Epidermal melanocyte (primary cell): ENCODE results near the gene TSEN34.

ENCODE experiments used
- DNase-seq: peaks from one replicate; pipeline ENCODE4 v3.0.0; 2011; ENCODE audit warnings: low spot score; ENCODE audit not compliant: insufficient read length

TSEN34 gene

DNA sequence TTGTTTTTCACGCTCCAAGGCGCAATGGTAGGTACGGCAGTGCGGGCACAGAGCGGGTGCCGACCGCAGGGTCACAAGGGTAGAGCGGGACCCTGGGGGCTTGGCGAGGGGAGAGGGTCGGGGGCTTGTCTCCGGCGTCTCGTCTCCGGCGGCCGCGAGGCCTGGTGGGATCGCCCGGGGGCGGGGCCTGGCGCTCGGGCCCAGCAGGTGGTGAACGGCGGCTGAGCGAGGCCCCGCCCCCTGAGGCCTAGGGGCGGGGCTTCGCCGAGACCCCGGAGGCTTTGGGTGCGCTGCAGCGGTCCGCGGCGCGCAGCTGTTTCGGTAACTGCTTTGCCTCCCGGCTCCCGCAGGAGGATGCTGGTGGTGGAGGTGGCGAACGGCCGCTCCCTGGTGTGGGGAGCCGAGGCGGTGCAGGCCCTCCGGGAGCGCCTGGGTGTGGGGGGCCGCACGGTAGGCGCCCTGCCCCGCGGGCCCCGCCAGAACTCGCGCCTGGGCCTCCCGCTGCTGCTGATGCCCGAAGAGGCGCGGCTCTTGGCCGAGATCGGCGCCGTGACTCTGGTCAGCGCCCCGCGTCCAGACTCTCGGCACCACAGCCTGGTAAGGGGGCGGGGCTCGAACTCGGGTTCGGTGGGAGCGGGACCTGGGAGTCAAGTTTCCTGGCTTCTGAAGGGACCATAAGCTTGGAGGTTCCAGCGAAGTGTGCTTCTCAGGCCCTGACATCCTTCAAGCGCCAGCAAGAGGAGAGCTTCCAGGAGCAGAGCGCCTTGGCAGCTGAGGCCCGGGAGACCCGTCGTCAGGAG is at the start of gene TSEN34:
Gene TSEN34, plus strand, starts transcription at position 298 of the 800 bp plus-strand sequence. Its CDS starts 57 bp downstream, at position 355.
- DNase-seq: no peak

DNA sequence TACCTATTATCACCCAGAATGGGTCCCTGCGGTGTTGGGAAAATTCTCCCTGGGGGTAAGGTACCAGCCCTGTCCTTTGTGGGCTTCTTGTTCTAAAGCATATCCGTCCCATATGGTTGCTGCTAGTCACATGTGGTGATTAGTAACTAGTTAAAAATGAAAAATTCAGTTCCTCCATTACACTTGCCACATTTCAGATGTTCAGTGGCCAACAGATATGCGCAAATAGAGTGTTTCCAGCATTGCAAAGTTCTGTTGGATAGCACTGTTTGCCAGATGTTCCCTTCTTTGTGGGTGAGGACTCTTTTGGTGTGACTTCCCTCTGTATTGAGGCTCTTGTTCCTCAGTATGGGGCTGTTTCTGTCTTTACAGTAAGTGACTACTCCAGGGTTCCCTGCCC is 49.8 kb upstream of the TSEN34 start:
- DNase-seq: peak; percentile 41

DNA sequence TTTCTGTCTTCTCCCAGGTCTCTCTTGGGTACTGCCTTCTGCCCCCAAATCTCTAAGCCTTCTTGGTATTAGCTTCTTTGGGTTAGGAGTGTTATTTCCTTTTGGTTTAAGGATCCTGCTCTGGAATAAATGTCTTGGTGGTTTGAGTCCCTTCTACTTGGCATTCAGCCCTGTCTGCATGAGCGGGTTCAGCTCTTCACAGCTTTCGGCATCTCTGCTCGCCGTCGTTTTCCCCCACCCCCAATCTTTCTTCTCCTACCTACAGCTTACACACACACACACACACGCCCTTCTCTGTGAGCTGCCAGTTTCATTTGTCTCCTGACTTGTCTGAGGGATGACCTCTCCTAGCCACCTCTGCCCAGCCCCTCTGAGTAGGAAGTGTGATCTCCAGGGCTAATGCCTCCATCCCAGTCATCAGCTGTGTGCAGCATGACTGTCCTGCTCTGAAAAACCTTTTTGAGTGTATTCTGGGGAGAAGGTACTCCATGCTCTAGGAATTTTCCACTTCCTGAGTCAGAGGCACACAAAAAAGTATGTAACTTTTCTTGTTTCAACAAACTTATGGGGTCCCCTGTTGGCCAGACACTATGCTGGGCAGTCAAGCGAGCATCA is 48.8 kb upstream of the TSEN34 start:
- no peak for DNase-seq

DNA sequence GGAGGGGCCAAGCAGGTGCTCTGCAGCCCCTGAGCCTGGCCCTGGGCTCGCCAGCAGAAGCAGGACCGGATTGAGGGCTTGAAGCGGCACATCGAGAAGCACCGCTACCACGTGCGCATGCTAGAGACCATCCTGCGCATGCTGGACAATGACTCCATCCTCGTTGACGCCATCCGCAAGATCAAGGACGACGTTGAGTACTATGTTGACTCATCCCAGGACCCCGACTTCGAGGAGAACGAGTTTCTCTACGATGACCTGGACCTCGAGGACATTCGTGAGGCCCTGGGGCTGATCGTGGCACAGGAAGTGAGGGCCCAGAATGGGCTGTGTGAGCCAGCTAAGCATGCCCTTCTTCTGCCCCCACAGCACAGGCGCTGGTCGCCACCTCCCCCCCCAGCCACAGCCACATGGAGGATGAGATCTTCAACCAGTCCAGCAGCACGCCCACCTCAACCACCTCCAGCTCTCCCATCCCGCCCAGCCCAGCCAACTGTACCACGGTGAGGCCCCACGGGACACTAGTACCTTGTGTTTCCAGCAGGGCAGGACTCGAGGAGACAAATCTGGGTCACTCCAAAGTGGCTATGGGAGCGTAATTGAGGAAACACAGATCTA is 45.5 kb upstream of the TSEN34 start:
- no peak for DNase-seq

DNA sequence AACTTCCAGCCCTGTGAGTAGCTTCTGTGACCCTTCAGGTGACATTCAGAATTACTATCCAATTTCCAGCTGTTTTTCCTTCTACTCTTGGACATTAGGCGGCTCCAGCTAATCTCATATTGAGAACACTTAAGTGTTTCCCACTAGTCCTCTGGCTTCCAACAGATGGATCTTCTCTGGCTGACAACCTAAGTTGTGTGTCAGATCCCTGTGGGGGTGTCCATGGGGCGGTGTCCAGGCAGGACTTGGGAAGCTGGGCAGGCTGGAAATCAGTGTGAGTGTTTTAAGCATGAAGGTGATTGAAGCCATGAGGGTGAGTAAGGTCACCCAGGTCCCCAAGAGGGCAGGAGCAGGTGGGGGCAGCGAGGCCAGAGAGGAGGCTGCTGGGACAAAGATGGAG is 43.4 kb upstream of the TSEN34 start:
- DNase-seq: no peak

DNA sequence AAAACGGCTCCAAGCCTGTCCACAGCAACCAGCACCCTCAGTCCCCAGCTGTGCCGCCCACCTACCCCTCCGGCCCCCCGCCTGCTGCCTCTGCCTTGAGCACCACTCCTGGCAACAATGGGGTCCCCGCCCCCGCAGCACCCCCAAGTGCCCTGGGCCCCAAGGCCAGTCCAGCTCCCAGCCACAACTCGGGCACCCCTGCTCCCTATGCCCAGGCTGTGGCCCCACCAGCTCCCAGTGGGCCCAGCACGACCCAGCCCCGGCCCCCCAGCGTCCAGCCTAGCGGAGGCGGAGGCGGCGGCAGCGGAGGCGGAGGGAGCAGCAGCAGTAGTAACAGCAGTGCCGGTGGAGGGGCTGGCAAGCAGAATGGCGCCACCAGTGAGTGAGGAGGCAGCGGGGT is 43.0 kb upstream of the TSEN34 start:
- DNase-seq: no peak

DNA sequence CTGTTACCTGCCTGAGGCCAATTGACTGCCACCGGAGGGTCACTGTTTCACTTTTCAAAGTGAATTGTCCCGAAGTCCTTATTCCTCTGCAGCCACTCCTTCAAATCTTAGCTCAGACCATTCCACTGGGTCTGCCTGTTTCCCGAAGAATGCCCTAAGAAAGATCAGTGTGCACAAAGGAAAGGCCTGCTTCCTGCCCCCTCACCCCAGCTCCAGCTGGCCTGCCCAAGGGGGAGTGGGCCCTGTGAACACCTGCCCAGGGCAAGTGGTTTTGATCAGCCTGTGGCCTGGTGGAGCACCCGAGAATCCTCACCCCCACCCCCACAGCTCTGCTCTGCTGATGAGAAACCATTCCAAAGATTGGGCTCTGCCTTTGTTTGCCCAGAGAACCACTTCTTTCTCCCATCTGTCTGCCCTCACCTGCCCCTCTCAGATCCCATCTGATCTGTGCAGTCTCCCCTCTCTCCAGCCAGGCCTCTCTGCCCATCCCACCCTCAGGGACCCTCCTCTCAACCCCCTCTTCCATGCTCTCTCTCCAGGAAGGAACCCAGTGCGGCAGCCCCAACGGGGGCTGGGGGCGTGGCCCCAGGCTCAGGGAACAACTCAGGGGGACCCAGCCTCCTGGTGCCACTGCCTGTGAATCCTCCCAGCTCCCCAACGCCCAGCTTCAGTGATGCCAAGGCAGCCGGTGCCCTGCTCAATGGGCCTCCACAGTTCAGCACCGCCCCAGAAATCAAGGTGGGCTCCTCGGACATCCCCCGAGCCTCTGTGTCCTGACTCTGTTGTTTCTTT is 41.9 kb upstream of the TSEN34 start:
- no peak for DNase-seq

DNA sequence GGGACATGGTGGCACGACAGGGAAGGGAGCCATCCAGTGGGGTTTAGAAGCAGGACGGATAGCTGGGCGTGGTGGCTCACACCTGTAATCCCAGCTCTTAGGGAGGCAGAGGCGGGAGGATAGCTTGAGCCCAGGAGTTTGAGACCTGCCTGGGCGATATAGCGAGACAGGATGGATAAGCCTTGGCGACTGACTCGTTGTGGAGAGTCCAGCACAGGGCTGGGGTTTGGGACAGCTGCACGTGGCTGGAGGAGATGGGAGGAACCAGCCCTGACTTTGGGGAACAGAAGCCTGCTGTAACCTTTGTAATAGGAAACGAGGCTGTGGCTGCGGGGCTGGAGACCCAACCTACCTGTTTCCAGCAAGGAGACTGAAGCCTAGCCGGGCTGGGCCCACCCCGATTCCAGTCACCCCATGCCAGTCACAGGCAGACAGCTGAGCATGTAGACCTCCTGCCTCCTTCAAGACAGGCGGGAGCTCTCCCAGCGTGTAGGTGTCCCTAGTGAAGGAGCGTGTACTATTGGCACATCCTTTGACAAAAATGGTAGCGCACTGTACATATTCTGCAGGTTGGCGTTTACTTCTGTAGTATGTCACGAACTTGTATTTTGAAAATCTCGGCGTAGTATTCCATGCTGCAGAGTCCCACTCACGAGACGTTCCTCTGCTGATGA is 39.6 kb upstream of the TSEN34 start:
- no peak for DNase-seq

DNA sequence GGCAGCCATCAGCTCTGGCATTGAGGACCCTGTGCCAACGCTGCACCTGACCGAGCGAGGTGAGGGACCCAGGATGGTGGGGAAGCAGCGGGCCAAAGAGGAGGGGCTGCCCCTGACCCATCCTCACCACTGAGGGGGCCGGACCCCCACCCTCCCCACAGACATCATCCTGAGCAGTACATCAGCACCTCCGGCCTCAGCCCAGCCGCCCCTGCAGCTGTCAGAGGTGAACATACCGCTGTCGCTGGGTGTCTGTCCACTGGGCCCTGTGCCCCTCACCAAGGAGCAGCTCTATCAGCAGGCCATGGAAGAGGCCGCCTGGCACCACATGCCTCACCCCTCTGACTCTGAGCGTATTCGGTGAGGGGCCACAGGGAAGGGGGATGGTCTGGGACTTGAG is 38.8 kb upstream of the TSEN34 start:
- DNase-seq: no peak

DNA sequence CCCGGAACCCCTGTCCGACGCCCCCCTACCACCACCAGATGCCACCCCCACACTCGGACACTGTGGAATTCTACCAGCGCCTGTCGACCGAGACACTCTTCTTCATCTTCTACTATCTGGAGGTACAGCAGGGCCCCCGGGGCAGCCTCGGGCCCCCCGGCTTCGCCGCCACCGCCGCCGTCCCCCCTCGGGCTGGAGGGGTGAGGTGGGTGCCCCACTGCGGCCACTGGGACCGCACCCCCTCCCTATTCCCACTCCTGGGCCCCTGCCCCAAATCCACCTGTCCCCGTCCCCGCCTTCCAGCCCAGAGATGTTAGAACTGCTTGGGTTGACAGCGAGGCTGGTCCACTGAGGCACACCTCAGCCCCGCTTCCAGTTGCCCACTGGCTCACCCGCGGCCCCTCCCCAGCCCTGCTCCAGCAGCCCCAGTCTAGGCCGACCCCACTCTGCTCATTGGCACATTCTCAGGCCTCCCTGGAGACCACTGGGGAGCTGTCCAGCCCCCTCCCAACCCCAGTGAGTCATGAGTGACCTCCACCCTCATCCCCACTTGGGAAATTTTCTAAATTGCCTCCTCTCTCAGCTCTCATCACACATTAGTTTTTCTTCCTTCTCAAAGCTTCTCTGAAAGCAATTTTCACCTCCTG is 38.1 kb upstream of the TSEN34 start:
- DNase-seq: no peak

DNA sequence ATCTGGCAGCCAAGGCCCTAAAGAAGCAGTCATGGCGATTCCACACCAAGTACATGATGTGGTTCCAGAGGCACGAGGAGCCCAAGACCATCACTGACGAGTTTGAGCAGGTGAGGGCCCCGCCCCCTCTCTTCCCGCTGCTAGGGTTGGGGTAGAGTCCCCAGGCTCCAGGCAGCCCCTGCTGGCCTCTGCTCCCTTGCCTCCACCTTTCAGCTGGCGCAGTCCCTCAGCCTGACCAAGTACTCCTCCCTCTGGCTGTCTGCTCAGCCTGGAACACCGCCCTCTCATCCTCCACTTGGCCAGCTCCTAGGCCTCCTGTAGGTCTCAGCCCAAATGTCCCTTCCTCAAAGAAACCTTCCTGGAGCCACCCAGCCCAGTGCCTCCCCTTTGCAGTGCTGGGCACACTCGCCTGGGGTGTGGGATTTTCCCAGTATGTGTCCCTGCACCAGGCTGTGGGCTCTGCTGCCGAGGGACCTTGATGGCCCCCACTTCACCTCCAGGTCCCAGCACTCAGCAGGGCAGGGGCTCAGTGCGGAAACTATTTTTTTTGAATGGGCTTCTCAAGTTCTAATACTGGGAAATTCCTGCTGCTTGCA is 37.3 kb upstream of the TSEN34 start:
- no peak for DNase-seq

DNA sequence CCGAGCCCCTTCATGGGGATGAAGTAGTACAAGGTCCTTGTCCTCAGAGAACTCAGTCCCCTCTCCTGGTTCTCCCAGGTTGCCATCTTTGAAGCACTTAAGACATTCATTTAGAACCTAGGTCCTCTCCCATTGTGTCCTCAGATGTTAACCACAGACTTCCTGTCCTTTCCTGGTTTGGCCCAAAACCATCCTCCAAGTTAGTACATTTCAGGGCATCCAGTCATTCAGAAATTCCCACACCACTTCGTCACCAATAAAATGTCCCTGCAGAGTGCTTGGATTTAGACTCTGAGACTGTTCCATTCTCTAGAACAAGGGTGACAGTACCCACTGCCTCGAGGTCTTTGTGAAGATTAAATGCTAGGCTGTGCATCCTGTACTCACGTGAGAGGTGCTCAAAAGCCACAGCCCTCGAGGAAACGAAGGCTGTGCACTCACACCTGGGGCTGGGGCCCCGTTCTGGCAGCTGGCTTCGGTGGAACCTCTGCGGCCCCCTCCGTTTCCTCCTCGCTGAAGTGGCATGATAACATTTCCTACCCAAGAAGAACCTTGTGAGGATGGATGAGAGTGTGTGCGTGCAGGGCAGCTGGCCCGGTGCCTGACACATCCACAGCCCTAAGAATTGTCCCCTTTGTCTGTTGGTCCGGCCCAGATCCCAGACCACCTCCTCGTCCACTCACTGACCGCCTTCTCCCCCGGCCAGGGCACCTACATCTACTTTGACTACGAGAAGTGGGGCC is 36.3 kb upstream of the TSEN34 start:
- DNase-seq: no peak

DNA sequence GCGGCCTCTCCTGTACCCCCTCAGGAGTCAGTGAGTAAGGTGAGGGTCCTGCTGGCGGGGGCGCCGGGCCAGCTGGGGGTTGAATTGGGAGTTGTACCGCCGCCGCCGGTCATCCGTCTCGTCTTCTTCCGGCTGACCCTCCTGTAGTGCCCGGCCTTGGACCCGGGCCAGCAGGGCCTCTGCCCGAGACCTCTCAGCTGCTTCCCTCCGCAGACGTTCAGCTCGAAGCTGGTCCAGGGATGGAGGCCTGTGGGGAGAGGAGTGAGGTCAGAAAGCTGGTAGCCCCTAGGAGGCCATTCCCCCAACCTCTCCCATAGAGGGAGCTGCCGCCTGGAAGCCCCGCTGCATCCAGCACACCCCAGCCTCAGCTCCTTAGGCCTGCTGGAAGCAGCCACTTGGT is 35.4 kb upstream of the TSEN34 start:
- no peak for DNase-seq

DNA sequence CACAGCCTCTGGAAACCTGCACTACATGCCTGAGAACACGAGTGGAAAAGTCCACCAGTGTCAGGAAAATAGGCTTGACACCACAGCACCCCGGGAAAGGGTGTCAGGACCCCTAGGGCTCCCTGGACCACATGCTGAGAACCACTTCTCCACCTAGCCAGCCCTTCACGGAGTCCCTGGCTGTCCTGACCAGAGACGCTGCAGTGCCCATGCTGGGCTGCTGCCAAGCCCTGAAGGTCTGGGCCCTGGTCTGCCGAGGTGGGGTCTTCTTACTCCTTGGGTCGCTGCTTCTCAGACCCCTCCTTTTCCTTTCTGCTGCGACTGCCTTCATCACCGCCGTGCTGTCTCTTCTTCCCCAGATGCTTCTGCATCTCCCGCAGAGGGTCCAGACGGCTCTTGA is 34.6 kb upstream of the TSEN34 start:
- DNase-seq: no peak

DNA sequence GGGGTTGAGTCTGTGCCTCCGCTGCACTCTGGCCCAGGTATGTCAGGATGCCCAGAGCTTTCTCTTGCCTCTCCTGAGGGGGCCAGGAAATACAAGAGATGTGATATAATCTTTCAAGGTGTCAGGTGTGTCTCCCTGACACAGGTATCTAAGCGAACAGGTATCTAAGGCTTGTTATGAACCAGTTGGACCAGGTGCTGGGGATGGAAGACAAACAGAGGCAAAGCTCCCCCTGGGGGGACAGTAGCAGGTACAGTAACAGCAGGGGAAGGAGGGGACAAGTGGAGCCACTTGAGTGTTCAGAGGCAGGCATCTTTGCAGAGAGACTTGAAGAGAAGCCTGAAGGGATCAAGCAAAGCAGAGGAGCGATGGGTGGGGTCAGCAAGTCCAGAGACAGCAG is 34.2 kb upstream of the TSEN34 start:
- DNase-seq: no peak

DNA sequence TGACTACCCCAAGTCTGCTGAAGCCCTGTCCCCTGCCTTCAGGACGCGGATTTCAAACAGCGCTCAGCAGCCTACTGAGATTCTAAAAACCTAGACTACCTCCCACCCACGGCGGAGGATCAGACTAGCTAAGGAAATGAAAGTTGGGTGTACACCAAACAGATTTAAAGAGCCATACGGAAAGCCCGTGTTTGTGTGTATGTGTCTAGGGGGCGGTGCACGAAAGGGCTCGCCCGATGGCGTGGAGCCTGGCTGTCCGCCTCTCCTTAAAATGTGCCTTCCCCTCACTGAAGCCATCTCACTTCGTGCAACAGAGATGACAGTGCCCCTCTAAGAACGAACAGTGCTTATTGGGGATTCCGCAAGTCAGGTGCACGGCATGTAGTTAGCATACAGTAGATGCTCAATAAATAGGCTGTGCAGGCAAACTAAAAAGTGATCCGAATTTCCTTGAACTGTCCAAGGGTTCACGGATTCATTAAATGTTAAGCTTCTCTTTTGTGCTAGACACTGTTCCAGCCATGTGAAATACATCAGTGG is 32.2 kb upstream of the TSEN34 start:
- peak; percentile 43 for DNase-seq

DNA sequence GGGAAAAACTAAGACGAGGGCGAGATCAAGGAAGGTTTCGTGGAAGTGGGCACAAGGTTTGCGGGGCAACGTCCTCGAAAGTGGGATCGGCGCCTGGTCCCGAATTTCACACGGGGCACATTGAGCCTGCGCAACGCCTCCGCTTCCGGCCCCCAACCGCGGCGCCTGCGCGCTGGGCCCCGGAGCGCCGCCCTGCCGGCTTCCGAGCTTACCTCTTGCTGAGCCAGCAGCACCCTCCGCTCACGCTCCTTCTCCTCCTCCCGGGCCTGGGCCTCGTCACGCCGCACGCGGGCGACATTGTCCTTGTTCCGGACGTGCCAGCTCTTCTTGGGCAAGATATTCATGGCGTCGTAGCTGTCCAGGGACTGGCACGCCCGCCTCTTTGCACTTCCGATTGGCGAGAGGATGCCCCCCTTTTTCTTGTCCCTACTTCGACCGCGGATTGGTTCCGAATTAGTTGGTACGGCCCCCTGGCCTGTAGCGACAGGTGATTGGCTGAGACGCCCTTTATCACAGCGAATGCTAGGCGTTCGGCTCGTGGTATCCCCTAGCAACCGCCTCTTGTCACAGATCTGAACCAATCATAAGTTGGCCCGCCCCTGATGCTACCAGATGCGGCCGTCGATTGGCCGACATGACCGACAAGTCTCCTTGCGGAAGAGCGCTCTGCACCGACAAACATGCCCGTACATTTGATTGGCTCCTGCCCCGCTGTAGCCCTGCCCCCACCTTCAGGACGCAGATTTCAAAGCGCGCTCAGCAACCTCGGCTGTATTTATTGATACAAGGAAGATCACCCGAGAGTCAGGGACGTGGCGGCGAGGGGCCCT is 31.5 kb upstream of the TSEN34 start, which contains the start of gene LENG1:
Gene LENG1, minus strand, starts transcription at position 370 of the 830 bp plus-strand sequence. Its CDS starts 26 bp downstream, at position 344.
- DNase-seq: peak; percentile 100

DNA sequence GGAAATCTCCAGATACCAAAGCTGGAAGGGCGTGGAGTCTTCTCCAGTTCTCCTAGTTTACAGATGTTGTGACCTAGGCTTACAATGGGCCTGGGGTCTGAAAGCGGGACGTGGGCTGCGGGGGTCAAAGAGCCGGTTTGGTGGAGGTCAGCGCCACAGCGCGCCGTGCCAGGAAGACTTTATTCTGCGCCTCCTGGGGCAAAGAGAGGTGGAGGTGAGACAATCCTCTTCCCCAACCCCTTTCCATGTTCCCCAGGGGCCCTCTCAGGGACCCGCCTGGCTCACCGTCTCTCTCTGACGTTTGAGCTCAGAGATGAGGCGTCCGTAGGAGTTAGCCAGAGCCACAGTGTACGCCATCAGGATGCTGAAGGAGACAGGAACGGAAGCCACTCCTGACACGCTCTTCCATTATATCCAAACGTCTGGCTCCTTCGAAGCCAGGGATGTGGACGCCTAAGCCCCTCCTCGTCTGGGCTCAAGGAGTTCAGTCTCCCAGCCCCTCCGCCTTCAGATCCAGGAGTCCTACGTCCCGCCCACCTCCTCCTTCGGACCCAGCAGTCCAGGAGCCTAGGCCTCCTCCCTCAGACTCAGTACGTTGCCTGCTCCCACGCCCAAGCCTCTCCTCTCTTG is 30.8 kb upstream of the TSEN34 start:
- no peak for DNase-seq
